Measurements from ENCODE around the gene CRISPLD2.

The CRISPLD2 gene

DNA sequence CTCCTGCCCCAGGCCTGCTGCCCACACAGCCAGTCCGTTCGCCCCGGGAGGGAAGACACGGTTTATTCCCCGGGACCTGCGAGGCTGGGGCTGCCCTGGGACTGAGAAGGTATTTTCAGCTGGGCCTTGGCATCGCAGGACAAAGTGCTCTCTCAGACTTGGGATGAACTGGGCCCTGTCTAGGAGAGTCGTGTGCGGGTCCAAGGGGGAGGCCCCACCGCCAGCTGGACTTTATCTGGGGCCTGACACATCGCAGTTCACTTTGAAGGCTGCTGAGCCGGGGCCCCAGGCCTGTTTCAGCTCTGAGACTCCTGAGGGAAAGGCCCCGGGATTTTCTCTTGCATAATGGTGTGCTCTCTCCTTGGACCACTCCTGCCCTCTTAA is 6.8 kb downstream of the CRISPLD2 start:
- ChIA-PET POLR2A (no interaction called here), CTCF (no interaction called here)
- DNase-seq (ENCODE audit: extremely low spot score), result no peak
- TF ChIP-seq, protein P1, sequence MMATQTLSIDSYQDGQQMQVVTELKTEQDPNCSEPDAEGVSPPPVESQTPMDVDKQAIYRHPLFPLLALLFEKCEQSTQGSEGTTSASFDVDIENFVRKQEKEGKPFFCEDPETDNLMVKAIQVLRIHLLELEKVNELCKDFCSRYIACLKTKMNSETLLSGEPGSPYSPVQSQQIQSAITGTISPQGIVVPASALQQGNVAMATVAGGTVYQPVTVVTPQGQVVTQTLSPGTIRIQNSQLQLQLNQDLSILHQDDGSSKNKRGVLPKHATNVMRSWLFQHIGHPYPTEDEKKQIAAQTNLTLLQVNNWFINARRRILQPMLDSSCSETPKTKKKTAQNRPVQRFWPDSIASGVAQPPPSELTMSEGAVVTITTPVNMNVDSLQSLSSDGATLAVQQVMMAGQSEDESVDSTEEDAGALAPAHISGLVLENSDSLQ (IDR thresholded peaks at IDR 0.05), result no peak
- TF ChIP-seq FOXM1 (IDR thresholded peaks at IDR 0.05; ENCODE audit: borderline replicate concordance), result no peak
- TF ChIP-seq TARDBP (IDR thresholded peaks at IDR 0.05), result no peak
- TF ChIP-seq ZNF384 (IDR thresholded peaks at IDR 0.05), result no peak
- no peak for TF ChIP-seq ARNT (IDR thresholded peaks at IDR 0.05)
- TF ChIP-seq SUZ12 (IDR thresholded peaks at IDR 0.05), result no peak
- no peak for TF ChIP-seq CTBP1 (IDR thresholded peaks at IDR 0.05; ENCODE audit: borderline replicate concordance)
- TF ChIP-seq ELF4 (IDR thresholded peaks at IDR 0.05), result no peak
- no peak for TF ChIP-seq NFRKB (IDR thresholded peaks at IDR 0.05)
- no peak for TF ChIP-seq HDGF (IDR thresholded peaks at IDR 0.05; ENCODE audit: borderline replicate concordance)
- TF ChIP-seq BHLHE40 (IDR thresholded peaks at IDR 0.05; ENCODE audit: borderline replicate concordance), result no peak

DNA sequence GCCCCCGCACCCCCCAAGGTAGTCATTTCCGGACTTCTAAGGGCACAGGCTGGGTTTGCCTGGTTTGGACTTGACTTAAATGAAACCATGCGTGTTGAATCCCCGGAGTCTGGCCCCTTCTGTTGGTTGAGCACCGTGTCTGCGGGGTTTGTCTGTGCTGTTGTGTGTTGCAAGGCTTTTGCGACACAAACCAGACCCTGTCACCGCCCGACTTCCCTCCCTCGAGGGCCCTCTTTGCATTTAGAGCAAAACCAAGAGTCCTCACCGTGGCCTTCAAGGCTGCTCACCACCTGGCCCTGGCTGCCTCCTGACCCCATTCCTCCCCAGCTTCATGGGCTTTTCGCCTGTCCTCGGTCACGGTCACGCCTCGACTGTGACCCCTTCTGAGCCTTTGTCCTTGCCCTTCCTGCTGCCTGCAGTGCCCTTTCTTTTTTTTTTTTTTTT is 7.4 kb downstream of the CRISPLD2 start:
- CTCF ChIA-PET, result interaction anchor here (0.6 kb wide), 1 partner anchor 115 kb away, joined by 3 read pairs; no protein-coding TSS in a partner anchor
- DNase-seq (ENCODE audit: extremely low spot score), result no peak
- TF ChIP-seq L3MBTL2 (conservative IDR thresholded peaks at IDR 0.05) (no peak), FOXK2 (IDR thresholded peaks at IDR 0.05) (no peak), SP1 (IDR thresholded peaks at IDR 0.05) (no peak), CTBP1 (IDR thresholded peaks at IDR 0.05; ENCODE audit: borderline replicate concordance) (no peak), ZNF384 (IDR thresholded peaks at IDR 0.05) (no peak), ARNT (IDR thresholded peaks at IDR 0.05) (no peak), LEF1 (IDR thresholded peaks at IDR 0.05; ENCODE audit: borderline replicate concordance) (no peak), TARDBP (IDR thresholded peaks at IDR 0.05) (no peak), HDGF (IDR thresholded peaks at IDR 0.05; ENCODE audit: borderline replicate concordance) (no peak)
- TF ChIP-seq, protein P1 (IDR thresholded peaks at IDR 0.05), result no peak
- POLR2A ChIA-PET, result no interaction called here

- DNase-seq (ENCODE audit: extremely low spot score), result no peak
- ChIA-PET CTCF (interaction anchor here (0.6 kb wide), 1 partner anchor 116 kb away, joined by 3 read pairs; no protein-coding TSS in a partner anchor), POLR2A (no interaction called here)
- TF ChIP-seq HDGF (IDR thresholded peaks at IDR 0.05; ENCODE audit: borderline replicate concordance), result no peak
- no peak for TF ChIP-seq BHLHE40 (IDR thresholded peaks at IDR 0.05; ENCODE audit: borderline replicate concordance)
- no peak for TF ChIP-seq SUZ12 (IDR thresholded peaks at IDR 0.05)
- no peak for TF ChIP-seq SP1 (IDR thresholded peaks at IDR 0.05)
- TF ChIP-seq ARNT (IDR thresholded peaks at IDR 0.05), result no peak
- no peak for TF ChIP-seq NFRKB (IDR thresholded peaks at IDR 0.05)
- no peak for TF ChIP-seq FOXK2 (IDR thresholded peaks at IDR 0.05)
- no peak for TF ChIP-seq LEF1 (IDR thresholded peaks at IDR 0.05; ENCODE audit: borderline replicate concordance)
- no peak for TF ChIP-seq FOXA1 (IDR thresholded peaks at IDR 0.05)
- TF ChIP-seq FOXM1 (IDR thresholded peaks at IDR 0.05; ENCODE audit: borderline replicate concordance), result no peak
- TF ChIP-seq ELF4 (IDR thresholded peaks at IDR 0.05), result no peak
- TF ChIP-seq ZNF384 (IDR thresholded peaks at IDR 0.05), result no peak
- TF ChIP-seq, protein P1 (IDR thresholded peaks at IDR 0.05), result no peak
- no peak for TF ChIP-seq L3MBTL2 (conservative IDR thresholded peaks at IDR 0.05)
- no peak for TF ChIP-seq TARDBP (IDR thresholded peaks at IDR 0.05)
- TF ChIP-seq CTBP1 (IDR thresholded peaks at IDR 0.05; ENCODE audit: borderline replicate concordance), result no peak
These were observed 8.1 kb downstream of the CRISPLD2 start for GRCh38 chr16:84827897-84828296.

DNA sequence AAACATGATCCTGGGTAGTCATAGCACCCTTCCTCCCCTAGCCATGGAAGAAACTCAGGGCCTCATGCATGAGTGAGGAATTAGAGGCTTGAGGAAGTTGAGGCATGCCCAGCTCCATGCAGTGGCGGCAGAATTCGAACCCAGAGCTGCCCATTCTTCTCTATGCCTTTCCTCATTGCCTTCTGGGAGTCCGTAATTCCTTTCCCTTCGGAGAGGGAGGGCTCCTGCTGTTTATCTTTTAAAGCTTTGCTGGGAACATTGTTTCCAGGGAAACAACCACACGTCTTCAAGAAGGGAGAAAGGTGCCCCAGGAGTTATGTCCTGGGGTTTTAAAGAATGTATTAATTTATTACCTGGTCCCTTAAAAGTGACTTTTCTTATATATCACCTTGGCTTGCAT is 8.5 kb downstream of the CRISPLD2 start:
- DNase-seq (ENCODE audit: extremely low spot score), result no peak
- ChIA-PET CTCF (no interaction called here), POLR2A (interaction anchor here (0.6 kb wide), 1 partner anchor 9 kb away, joined by 3 read pairs; no protein-coding TSS in a partner anchor)
- TF ChIP-seq BHLHE40 (IDR thresholded peaks at IDR 0.05; ENCODE audit: borderline replicate concordance) (no peak), ARNT (IDR thresholded peaks at IDR 0.05) (no peak), CTBP1 (IDR thresholded peaks at IDR 0.05; ENCODE audit: borderline replicate concordance) (no peak), SUZ12 (IDR thresholded peaks at IDR 0.05) (no peak), HDGF (IDR thresholded peaks at IDR 0.05; ENCODE audit: borderline replicate concordance) (no peak), SP1 (IDR thresholded peaks at IDR 0.05) (no peak), TARDBP (IDR thresholded peaks at IDR 0.05) (no peak), FOXK2 (IDR thresholded peaks at IDR 0.05) (no peak), FOXA1 (IDR thresholded peaks at IDR 0.05) (no peak), NFRKB (IDR thresholded peaks at IDR 0.05) (no peak), FOXM1 (IDR thresholded peaks at IDR 0.05; ENCODE audit: borderline replicate concordance) (no peak)
- TF ChIP-seq, protein P1 (IDR thresholded peaks at IDR 0.05), result no peak

- POLR2A ChIA-PET, result no interaction called here
- CTCF ChIA-PET, result no interaction called here
- no peak for DNase-seq (ENCODE audit: extremely low spot score)
These were observed 9.6 kb downstream of the CRISPLD2 start for GRCh38 chr16:84829168-84829965.

More at GRCh38 chr16:84829168-84829965, 9.6 kb downstream of the CRISPLD2 start:
- TF ChIP-seq FOXK2 (IDR thresholded peaks at IDR 0.05) (no peak), SP1 (IDR thresholded peaks at IDR 0.05) (no peak), FOXA1 (IDR thresholded peaks at IDR 0.05) (no peak), FOXM1 (IDR thresholded peaks at IDR 0.05; ENCODE audit: borderline replicate concordance) (no peak), ELF4 (IDR thresholded peaks at IDR 0.05) (no peak), TARDBP (IDR thresholded peaks at IDR 0.05) (no peak), CTBP1 (IDR thresholded peaks at IDR 0.05; ENCODE audit: borderline replicate concordance) (no peak), HDGF (IDR thresholded peaks at IDR 0.05; ENCODE audit: borderline replicate concordance) (no peak)
- TF ChIP-seq, protein P1 (IDR thresholded peaks at IDR 0.05), result no peak
